ENCODE results near the gene LENG1.
"Not testable (repeated sequence)": the region's sequence is repeated elsewhere in the genome, so short reads cannot be mapped to it uniquely, and the experiment has no call there.

The LENG1 gene

GRCh38 chr19:54189735-54190502 lies 30.4 kb upstream of the LENG1 start:
- in situ Hi-C loops (cut with MboI; ENCODE audit: low sequenced_read_pairs), result no loop called here

- in situ Hi-C loops (cut with MboI; ENCODE audit: low sequenced_read_pairs), result no loop called here
These were observed 29.7 kb upstream of the LENG1 start, which contains the start of gene MBOAT7 for GRCh38 chr19:54189145-54189734. TSS of gene MBOAT7 (minus strand) at chr19:54189580. CDS start at chr19:54188508, 1,072 bp downstream.

- in situ Hi-C loops (cut with MboI; ENCODE audit: low sequenced_read_pairs), result no loop called here
These were observed 28.8 kb upstream of the LENG1 start for GRCh38 chr19:54188215-54188871.

GRCh38 chr19:54186934-54187381 lies 27.4 kb upstream of the LENG1 start:
- in situ Hi-C loops (cut with MboI; ENCODE audit: low sequenced_read_pairs), result no loop called here

DNA sequence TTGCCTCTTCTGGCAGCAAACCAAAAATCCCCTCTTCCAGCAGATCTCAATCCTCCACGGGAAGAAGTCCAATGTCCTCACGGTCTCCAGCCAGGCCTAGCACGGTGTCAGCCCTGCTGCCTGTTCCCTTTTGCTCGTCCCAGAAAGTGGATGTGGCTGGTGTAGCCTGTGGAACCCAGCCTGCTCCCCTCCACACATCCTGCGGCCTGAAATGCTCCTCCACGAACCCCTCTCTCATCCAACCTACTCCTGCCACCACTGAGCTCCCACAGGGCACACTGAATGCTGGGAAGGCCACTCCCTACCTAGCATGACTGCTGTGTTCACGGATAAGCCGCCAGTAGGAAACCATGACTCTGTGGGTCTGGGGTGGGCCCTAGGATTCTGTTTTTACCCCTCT lies 26.8 kb upstream of the LENG1 start:
- in situ Hi-C loops (cut with MboI; ENCODE audit: low sequenced_read_pairs), result no loop called here

DNA sequence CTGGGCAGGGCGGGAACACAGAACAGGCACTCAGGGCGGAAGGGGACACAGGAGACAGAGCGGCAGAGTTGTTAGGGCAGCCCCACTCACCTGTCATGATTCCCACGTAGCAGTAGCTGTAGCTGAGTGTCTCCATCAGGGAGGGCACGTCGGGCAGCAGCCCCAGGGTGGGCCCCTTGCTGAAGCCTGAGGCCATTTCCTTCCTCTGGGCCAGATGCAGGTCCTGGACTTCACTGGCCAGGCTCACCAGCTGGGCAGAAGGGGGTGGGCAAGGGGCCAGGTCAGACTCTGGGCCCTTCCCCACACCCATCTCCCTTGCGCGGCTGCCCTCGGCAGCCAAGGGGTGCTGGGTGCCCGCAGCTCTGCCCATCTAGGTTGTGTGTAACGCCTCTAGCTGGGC lies 23.9 kb upstream of the LENG1 start:
- in situ Hi-C loops (cut with MboI; ENCODE audit: low sequenced_read_pairs), result no loop called here

- in situ Hi-C loops (cut with MboI; ENCODE audit: low sequenced_read_pairs), result not testable (repeated sequence)
These were observed 22.4 kb upstream of the LENG1 start for GRCh38 chr19:54181894-54182293.

DNA sequence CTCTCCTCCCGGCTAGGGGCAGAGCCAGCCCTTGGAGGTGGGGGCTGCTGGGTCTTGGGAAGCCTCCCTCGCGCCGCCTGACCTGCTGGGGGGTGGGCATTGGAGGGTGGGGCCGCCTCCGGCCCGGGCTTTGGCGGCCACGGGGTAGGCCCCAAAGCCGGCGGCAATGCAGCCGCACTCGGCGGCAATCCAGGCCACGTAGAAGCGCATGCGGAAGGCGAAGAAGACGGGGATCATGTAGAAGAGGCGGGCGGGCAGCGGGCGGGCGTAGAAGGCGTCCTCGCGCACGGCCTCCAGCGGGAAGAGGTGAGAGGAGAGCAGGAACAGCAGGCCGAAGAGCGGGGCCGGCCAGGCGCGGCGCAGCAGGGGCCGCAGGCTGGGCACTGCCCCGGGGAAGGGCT lies 21.2 kb upstream of the LENG1 start:
- in situ Hi-C loops (cut with MboI; ENCODE audit: low sequenced_read_pairs), result no loop called here

- in situ Hi-C loops (cut with MboI; ENCODE audit: low sequenced_read_pairs), result no loop called here
These were observed 20.5 kb upstream of the LENG1 start for GRCh38 chr19:54179921-54180461.

DNA sequence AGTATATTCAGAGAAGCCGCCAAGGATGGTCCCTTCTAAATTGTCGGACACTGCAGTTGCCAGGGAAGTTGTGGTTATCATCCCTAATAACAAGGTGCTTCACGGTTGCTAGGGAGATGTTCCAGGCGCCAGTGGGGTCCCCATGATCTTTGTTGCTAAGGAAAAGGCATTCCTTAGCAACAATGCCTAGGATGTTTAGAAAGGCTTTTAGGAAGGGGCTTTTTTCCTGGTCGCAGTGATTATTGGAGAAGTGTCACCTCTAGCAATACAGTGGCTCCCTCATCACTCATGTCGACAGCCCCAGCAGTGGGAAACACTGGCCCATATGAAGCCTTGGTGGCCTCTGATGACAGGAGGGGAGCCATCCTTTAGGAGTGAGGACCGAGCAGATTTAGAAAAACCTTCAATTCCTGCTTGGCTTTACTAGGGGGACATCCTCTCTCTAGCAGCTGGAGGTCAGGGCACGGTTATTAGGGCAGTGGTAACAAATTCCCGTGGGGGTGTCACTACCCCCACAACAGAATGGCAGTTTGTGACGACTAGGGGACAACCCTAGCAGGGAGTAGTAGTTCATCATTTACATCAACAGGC lies 19.8 kb upstream of the LENG1 start:
- in situ Hi-C loops (cut with MboI; ENCODE audit: low sequenced_read_pairs), result no loop called here

GRCh38 chr19:54178581-54179261 lies 19.2 kb upstream of the LENG1 start:
- in situ Hi-C loops (cut with MboI; ENCODE audit: low sequenced_read_pairs), result no loop called here

DNA sequence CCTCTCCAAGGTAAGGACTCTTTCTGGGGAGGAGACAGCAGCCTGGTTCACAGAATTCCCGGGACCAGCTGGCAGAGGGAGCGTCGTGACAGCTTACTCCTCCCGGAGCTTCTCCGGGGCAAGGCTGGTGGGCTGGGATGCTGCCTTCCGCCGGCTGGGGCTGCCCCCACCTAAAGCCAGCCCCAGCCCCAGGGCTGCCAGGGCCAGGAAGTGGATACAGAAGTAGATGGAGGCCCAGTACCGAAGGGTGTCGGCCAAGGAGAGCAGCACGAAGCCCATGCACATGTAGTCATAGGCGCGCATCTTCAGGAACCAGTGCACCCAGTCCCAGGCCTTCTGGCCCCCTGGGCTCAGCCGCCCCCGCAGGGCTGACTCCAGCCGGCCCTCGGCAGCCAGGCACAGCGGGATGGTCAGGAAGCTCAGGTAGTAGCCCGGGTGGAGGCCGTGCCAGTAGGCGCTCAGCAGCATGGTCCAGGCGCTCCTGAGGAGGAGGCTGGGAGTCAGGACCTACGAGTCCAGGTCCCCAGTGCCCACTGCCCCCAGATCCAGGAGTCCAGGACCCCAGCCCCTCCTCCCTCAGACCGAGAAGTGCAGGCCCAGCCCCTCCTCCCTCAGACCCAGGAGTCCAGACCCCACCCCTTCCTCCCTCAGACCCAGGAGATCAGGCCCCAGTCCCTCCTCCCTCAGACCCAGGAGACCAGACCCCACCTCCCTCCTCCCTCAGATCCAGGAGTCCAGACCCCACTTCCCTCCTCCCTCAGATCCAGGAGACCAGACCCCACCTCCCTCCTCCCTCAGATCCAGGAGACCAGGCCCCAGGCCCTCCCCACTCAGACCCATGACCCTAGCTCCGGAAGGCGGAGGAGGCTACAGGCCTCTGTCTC lies 14.7 kb upstream of the LENG1 start:
- in situ Hi-C loops (cut with MboI; ENCODE audit: low sequenced_read_pairs), result no loop called here

DNA sequence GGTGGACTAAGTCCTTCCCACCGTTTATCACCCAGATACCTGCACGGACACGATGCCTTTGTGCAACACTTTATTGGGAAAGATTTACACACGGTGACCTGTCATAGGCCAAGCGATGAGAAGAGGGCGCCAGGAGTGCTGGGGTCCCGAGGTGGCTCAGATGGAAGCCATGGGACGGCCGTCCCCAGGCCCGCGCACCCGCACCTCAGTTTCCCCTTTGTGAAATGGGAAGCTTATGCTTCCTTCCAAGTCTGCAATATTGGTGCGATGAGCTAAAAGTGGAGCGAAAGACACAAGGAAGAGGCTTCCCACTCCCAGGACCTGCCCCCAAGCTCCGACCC lies 13.8 kb upstream of the LENG1 start:
- in situ Hi-C loops (cut with MboI; ENCODE audit: low sequenced_read_pairs), result no loop called here

- in situ Hi-C loops (cut with MboI; ENCODE audit: low sequenced_read_pairs), result no loop called here
These were observed 13.2 kb upstream of the LENG1 start, which contains the start of gene TMC4 for GRCh38 chr19:54172471-54173358. TSS of gene TMC4 (minus strand) at chr19:54173160. CDS start at chr19:54173117, 43 bp downstream.

DNA sequence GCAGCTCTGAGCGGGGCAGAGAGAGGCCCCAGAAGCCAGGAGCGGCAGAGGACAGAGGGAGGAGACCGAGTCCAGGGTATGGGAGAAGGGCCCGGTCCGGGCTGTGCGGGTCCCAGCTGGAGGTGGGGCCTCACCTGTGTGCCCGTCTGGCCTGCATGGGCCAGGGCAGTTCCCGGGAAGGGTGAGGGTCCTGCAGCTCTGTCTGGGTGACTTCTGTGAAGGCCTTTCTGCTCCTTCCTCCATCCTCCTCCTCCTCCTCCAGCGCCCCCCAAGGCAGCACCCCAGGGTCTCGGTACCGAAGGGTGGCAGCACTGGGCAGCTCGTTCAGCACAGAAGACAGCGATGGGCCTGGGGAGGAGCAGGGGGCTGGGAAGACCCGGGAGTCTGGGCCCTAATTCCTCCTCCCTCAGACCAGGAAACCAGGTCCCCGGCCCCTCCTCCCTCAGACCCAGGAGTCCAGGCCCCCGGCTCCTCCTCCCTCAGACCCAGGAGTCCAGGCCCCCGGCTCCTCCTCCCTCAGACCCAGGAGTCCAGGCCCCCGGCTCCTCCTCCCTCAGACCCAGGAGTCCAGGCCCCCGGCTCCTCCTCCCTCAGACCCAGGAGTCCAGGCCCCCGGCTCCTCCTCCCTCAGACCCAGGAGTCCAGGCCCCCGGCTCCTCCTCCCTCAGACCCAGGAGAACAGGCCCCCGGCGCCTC lies 12.4 kb upstream of the LENG1 start:
- in situ Hi-C loops (cut with MboI; ENCODE audit: low sequenced_read_pairs), result not testable (repeated sequence)

DNA sequence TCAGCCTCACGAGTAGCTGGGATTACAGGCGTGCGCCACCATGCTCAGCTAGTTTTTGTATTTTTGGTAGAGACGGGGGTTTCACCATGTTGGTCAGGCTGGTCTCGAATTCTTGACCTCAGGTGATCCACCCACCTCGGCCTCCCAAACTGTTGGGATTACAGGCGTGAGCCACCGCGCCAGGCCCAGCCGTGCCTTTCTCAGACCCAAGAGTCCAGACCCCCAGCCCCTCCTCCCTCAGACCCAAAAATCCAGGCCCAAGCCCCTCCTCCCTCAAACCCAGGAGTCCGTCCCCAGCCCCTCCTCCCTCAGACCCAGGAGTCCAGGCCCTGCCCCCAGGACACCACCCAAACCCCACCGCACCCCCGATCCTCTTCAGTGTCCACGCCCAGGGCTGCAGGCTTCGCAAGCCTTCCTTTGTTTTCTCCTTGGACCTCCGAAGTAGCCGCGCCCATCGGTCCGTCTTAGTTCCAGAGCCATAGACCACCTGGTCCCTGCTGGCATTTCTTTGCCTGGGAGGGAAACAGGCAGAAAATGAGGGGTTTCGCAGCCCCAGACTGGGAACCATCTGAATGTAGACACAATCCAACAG lies 9.7 kb upstream of the LENG1 start:
- in situ Hi-C loops (cut with MboI; ENCODE audit: low sequenced_read_pairs), result no loop called here

- in situ Hi-C loops (cut with MboI; ENCODE audit: low sequenced_read_pairs), result no loop called here
These were observed 8.8 kb upstream of the LENG1 start for GRCh38 chr19:54168174-54168917.

Data from HL-60/S4 treated with phorbol 12-myristate 13-acetate at 8.2 ng/mL for 4 days and 3 days (cell line).